HG03108 (cell line): ENCODE data around the gene XAF1.
"Not testable (repeated sequence)": the region's sequence is repeated elsewhere in the genome, so short reads cannot be mapped to it uniquely, and the experiment has no call there.

Source experiments
- ATAC-seq: cut with Tn5 transposase; IDR thresholded peaks from one replicate; pipeline ENCODE4 v1.9.1; 2021; ENCODE audit warnings: moderate library complexity; ENCODE audit not compliant: unreplicated experiment

The XAF1 gene

GRCh38 chr17:6797718-6798351 is 42.0 kb downstream of the XAF1 start:
- ATAC-seq, result no peak

- no peak for ATAC-seq
These were observed 43.9 kb downstream of the XAF1 start for GRCh38 chr17:6799738-6800137.

- no peak for ATAC-seq
These were observed 44.7 kb downstream of the XAF1 start for GRCh38 chr17:6800422-6801027.

- ATAC-seq, result no peak
These were observed 55.7 kb downstream of the XAF1 start for GRCh38 chr17:6811510-6811909.

GRCh38 chr17:6812295-6812694 is 56.4 kb downstream of the XAF1 start:
- ATAC-seq, result no peak

- ATAC-seq, result no peak
These were observed 59.9 kb downstream of the XAF1 start for GRCh38 chr17:6815775-6816174.

GRCh38 chr17:6816368-6816767 is 60.5 kb downstream of the XAF1 start:
- ATAC-seq, result not testable (repeated sequence)

- ATAC-seq, result no peak
These were observed 63.1 kb downstream of the XAF1 start for GRCh38 chr17:6818938-6819337.

- no peak for ATAC-seq
These were observed 67.2 kb downstream of the XAF1 start for GRCh38 chr17:6823011-6823442.
